Measurements from ENCODE around the gene LARP6.
"Not testable (repeated sequence)": the region's sequence is repeated elsewhere in the genome, so short reads cannot be mapped to it uniquely, and the experiment has no call there.

LARP6 gene

GRCh38 chr15:70829371-70830166, 24.4 kb downstream of the LARP6 start:
- DNase-seq = no peak

- DNase-seq = no peak
Observed at GRCh38 chr15:70827721-70828120, 26.2 kb downstream of the LARP6 start.

GRCh38 chr15:70826634-70827033, 27.3 kb downstream of the LARP6 start:
- DNase-seq = no peak

GRCh38 chr15:70825841-70826240, 28.1 kb downstream of the LARP6 start:
- no peak for DNase-seq

- DNase-seq = no peak
Observed at GRCh38 chr15:70823196-70823595, 30.8 kb downstream of the LARP6 start.

- no peak for DNase-seq
Observed at GRCh38 chr15:70820214-70820613, 33.7 kb downstream of the LARP6 start.

- DNase-seq = no peak
Observed at GRCh38 chr15:70818580-70818979, 35.4 kb downstream of the LARP6 start.

GRCh38 chr15:70817266-70817665, 36.7 kb downstream of the LARP6 start:
- no peak for DNase-seq

GRCh38 chr15:70815604-70816003, 38.4 kb downstream of the LARP6 start:
- no peak for DNase-seq

GRCh38 chr15:70815011-70815410, 38.9 kb downstream of the LARP6 start:
- not testable (repeated sequence) for DNase-seq

- DNase-seq = no peak
Observed at GRCh38 chr15:70812827-70813364, 41.1 kb downstream of the LARP6 start.

GRCh38 chr15:70810916-70811578, 42.9 kb downstream of the LARP6 start:
- DNase-seq = no peak

GRCh38 chr15:70806992-70807712, 46.8 kb downstream of the LARP6 start:
- DNase-seq = no peak

- DNase-seq = not testable (repeated sequence)
Observed at GRCh38 chr15:70804388-70804787, 49.6 kb downstream of the LARP6 start.

- DNase-seq = no peak
Observed at GRCh38 chr15:70802629-70803028, 51.3 kb downstream of the LARP6 start.

- DNase-seq = no peak
Observed at GRCh38 chr15:70801109-70801508, 52.8 kb downstream of the LARP6 start.

GRCh38 chr15:70799667-70800450, 54.1 kb downstream of the LARP6 start:
- DNase-seq = no peak

- no peak for DNase-seq
Observed at GRCh38 chr15:70797464-70797863, 56.5 kb downstream of the LARP6 start.

- DNase-seq = no peak
Observed at GRCh38 chr15:70796516-70797310, 57.2 kb downstream of the LARP6 start.

GRCh38 chr15:70795311-70795665, 58.7 kb downstream of the LARP6 start:
- DNase-seq = no peak

GRCh38 chr15:70794596-70795310, 59.2 kb downstream of the LARP6 start:
- DNase-seq = no peak

Measured in NCI-H510A (cell line).